Liver (tissue), 9 donors: Measurements from ENCODE around the gene COX7B. TPM values are rescaled to one million over a fixed set of nuclear protein-coding genes. Genes with fewer than 3 reads are reported as not detected.
A peak's percentile ranks its signal among the peaks of the same experiment; 100 is the strongest.

Experiments
- DNase-seq: peaks from one replicate; pipeline ENCODE4 v3.0.0-alpha.2; 2017; ENCODE audit warnings: low spot score
- H3K27ac ChIP-seq, 2 donors: one replicate each; pipeline ENCODE4 v1.7.0; 2013; ENCODE audit warnings: inconsistent platforms in 2 of 2, low read length in 2 of 2, control low read depth in 1 of 2, low read depth in 1 of 2, mild to moderate bottlenecking in 1 of 2
- H3K27me3 ChIP-seq, 4 donors: one replicate each; pipeline versions ENCODE4 v1.6.1 to v1.7.0; 2013; ENCODE audit warnings: low read length in 3 of 4, inconsistent platforms in 1 of 4, mild to moderate bottlenecking in 1 of 4, moderate library complexity in 1 of 4; ENCODE audit not compliant: control insufficient read depth in 4 of 4, insufficient read depth in 4 of 4
- H3K36me3 ChIP-seq, 4 donors: one replicate each; pipeline versions ENCODE4 v1.6.1 to v1.7.0; 2013; ENCODE audit warnings: low read length in 3 of 4, mild to moderate bottlenecking in 3 of 4, low read depth in 1 of 4, moderate library complexity in 1 of 4; ENCODE audit not compliant: control insufficient read depth in 4 of 4, insufficient read depth in 3 of 4
- H3K4me1 ChIP-seq, 4 donors: one replicate each; pipeline versions ENCODE4 v1.6.1 to v1.7.0; 2013; ENCODE audit warnings: low read length in 3 of 4, mild to moderate bottlenecking in 3 of 4, moderate library complexity in 1 of 4; ENCODE audit not compliant: control insufficient read depth in 4 of 4, insufficient read depth in 4 of 4
- H3K4me3 ChIP-seq, 3 donors: one replicate each; pipeline versions ENCODE4 v1.6.1 to v1.7.0; 2013; ENCODE audit warnings: low read length in 3 of 3, control low read depth in 1 of 3, low read depth in 1 of 3, mild to moderate bottlenecking in 1 of 3
- H3K9ac ChIP-seq, 2 donors: one replicate each; pipeline ENCODE4 v1.7.0; 2013; ENCODE audit warnings: low read length in 2 of 2, mild to moderate bottlenecking in 2 of 2, moderate library complexity in 2 of 2, control low read depth in 1 of 2, low read depth in 1 of 2
- H3K9me3 ChIP-seq, 4 donors: one replicate each; pipeline versions ENCODE4 v1.6.1 to v1.7.0; 2013; ENCODE audit warnings: low read length in 3 of 4; ENCODE audit not compliant: control insufficient read depth in 4 of 4
- ATF3 ChIP-seq: IDR thresholded peaks from 2 replicates; pipeline ENCODE4 v1.6.1; 2016; ENCODE audit warnings: antibody characterized with exemption
- CTCF ChIP-seq: fragments of 150-350 bp; IDR thresholded peaks from 2 replicates; pipeline ENCODE4 v1.5.1; 2017; ENCODE audit warnings: improper control_type of control experiment, low read depth, low read length; ENCODE audit not compliant: missing input control
- EGR1 ChIP-seq, 2 donors: IDR thresholded peaks; 2 replicates each; pipeline ENCODE4 v1.6.1; 2016 to 2018; ENCODE audit warnings: antibody characterized with exemption in 2 of 2, low read depth in 2 of 2
- FOXA1 ChIP-seq: IDR thresholded peaks from 2 replicates; pipeline ENCODE4 v1.6.1; 2016; ENCODE audit warnings: antibody characterized with exemption
- FOXA2 ChIP-seq: IDR thresholded peaks from 2 replicates; pipeline ENCODE4 v1.6.1; 2016; ENCODE audit warnings: antibody characterized with exemption
- GABPA ChIP-seq, 2 donors: IDR thresholded peaks in 1 of 2; conservative IDR thresholded peaks in 1 of 2; 2 replicates each; pipeline ENCODE4 v1.6.1; 2016; ENCODE audit warnings: antibody characterized with exemption in 2 of 2, mild to moderate bottlenecking in 1 of 2, moderate library complexity in 1 of 2
- HNF4A ChIP-seq, 2 donors: conservative IDR thresholded peaks; 2 replicates each; pipeline ENCODE4 v1.6.1; 2016; ENCODE audit warnings: antibody characterized with exemption in 2 of 2, mild to moderate bottlenecking in 2 of 2
- HNF4G ChIP-seq: IDR thresholded peaks from 2 replicates; pipeline ENCODE4 v1.6.1; 2016; ENCODE audit warnings: antibody characterized with exemption
- JUND ChIP-seq, 2 donors: IDR thresholded peaks; 2 replicates each; pipeline ENCODE4 v1.6.1; 2016; ENCODE audit warnings: antibody characterized with exemption in 2 of 2
- MAX ChIP-seq: IDR thresholded peaks from 2 replicates; pipeline ENCODE4 v1.6.1; 2016; ENCODE audit warnings: antibody characterized with exemption
- NR2F2 ChIP-seq: IDR thresholded peaks from 2 replicates; pipeline ENCODE4 v1.6.1; 2016; ENCODE audit warnings: antibody characterized with exemption
- RAD21 ChIP-seq, 2 donors: IDR thresholded peaks; 2 replicates each; pipeline ENCODE4 v1.6.1; 2016; ENCODE audit warnings: antibody characterized with exemption in 2 of 2, mild to moderate bottlenecking in 2 of 2
- REST ChIP-seq: IDR thresholded peaks from 2 replicates; pipeline ENCODE4 v1.6.1; 2016; ENCODE audit warnings: antibody characterized with exemption, mild to moderate bottlenecking
- RXRA ChIP-seq, 2 donors: IDR thresholded peaks; 2 replicates each; pipeline ENCODE4 v1.6.1; 2017 to 2018; ENCODE audit warnings: antibody characterized with exemption in 2 of 2, mild to moderate bottlenecking in 1 of 2
- SP1 ChIP-seq: IDR thresholded peaks from 2 replicates; pipeline ENCODE4 v1.6.1; 2018; ENCODE audit warnings: antibody characterized with exemption, mild to moderate bottlenecking
- TAF1 ChIP-seq: conservative IDR thresholded peaks from 2 replicates; pipeline ENCODE4 v1.6.1; 2016; ENCODE audit warnings: antibody characterized with exemption, mild to moderate bottlenecking
- YY1 ChIP-seq: IDR thresholded peaks from 2 replicates; pipeline ENCODE4 v1.6.1; 2016; ENCODE audit warnings: antibody characterized with exemption, mild to moderate bottlenecking
- ZBTB33 ChIP-seq: IDR thresholded peaks from 2 replicates; pipeline ENCODE4 v1.6.1; 2016; ENCODE audit warnings: antibody characterized with exemption
- WGBS: extraction: QIAGEN DNeasy Blood & Tissue Kit; methylation state at CpG from one replicate; pipeline ENCODE4 v1.1.7; 2013; 5-methylcytosine and 5-hydroxymethylcytosine counted together
- polyA plus RNA-seq, 2 donors: library from polyadenylated mRNA; stranded (reverse) in 1 of 2; unstranded in 1 of 2; fragments of 200-250 nt in 1 of 2; fragments of >200 nt in 1 of 2; fragmentation: Nextera tagmentation in 1 of 2; extraction: Ambion mirVana in 1 of 2; gene quantifications; one replicate each; pipeline versions ENCODE4 v1.2.1 to v1.2.3, GENCODE V29; 2013 to 2015
- total RNA-seq, 2 donors: library from RNA; depleted of rRNA; stranded (reverse); fragments of >200 nt; gene quantifications; one replicate each; pipeline ENCODE4 v1.2.3, GENCODE V29; 2014
- donor health status: healthy.
- donor health status: healthy.
- donor health status: healthy.
- donor health status: healthy.
- donor health status: healthy.

The COX7B gene
- total RNA-seq (100 to 1,000 TPM; 194 to 396 TPM), polyA plus RNA-seq (100 to 1,000 TPM; 563 to 576 TPM)

- Histone ChIP-seq H3K9me3 (no peaks in the 10 kb centered on the region), H3K4me1 (peaks cover 0 to 2% (median 0%) of the 10 kb centered on the region in 4 donors), H3K4me3 (peak within 1 kb of the TSS; percentile 75 to 89 (median 86)), H3K9ac (peak within 1 kb of the TSS; percentile 72 to 99), H3K27me3 (no peaks in the 10 kb centered on the region), H3K36me3 (peaks cover 1 to 5% (median 3%) of the 10 kb centered on the region in 4 donors), H3K27ac (peak within 1 kb of the TSS; percentile 86 to 88)
- under 1% methylated on average over 28 of the region's 28 CpGs for WGBS
- TF ChIP-seq CTCF (no peak), ATF3 (peak; percentile 21), TAF1 (peak; percentile 75), RXRA (IDR thresholded peaks at IDR 0.05) (peak in 1 of 2 donors; percentile 10), ZBTB33 (peak; percentile 100), HNF4G (no peak), REST (peak; percentile 82), EGR1 (IDR thresholded peaks at IDR 0.05; ENCODE audit: low read depth in 2 of 2) (no peak), NR2F2 (no peak), SP1 (peak; percentile 44), FOXA2 (no peak), FOXA1 (no peak), HNF4A (conservative IDR thresholded peaks at IDR 0.05) (peak in 1 of 2 donors; percentile 44), RAD21 (IDR thresholded peaks at IDR 0.05) (peak; percentile 34 to 44), GABPA (IDR thresholded peaks at IDR 0.05 in 1 of 2, conservative IDR thresholded peaks at IDR 0.05 in 1 of 2) (peak; percentile 57 to 79), MAX (no peak), YY1 (peak; percentile 99), JUND (IDR thresholded peaks at IDR 0.05) (peak; percentile 55 to 67)
- DNase-seq, result peak; percentile 63
These were observed at the start of gene COX7B for GRCh38 chrX:77899081-77899828. Gene COX7B (plus strand): TSS chrX:77899468. CDS start chrX:77899554, 86 bp downstream.
